22Rv1 (cell line): Measurements from ENCODE around the gene GABBR2.

Experiments used
- H3K27ac ChIP-seq: fragments of 450-650 bp; 2 replicates; pipeline ENCODE4 v1.5.1; 2017
- ZFX ChIP-seq: fragments of 450-650 bp; IDR thresholded peaks from 2 replicates; pipeline ENCODE4 v1.6.1; 2017; ENCODE audit warnings: antibody characterized with exemption, borderline replicate concordance
- TF ChIP-seq, protein P1 (sequence below): fragments of 450-650 bp; IDR thresholded peaks from 2 replicates; pipeline ENCODE4 v1.5.1; 2017; ENCODE audit warnings: mild to moderate bottlenecking

The GABBR2 gene

DNA sequence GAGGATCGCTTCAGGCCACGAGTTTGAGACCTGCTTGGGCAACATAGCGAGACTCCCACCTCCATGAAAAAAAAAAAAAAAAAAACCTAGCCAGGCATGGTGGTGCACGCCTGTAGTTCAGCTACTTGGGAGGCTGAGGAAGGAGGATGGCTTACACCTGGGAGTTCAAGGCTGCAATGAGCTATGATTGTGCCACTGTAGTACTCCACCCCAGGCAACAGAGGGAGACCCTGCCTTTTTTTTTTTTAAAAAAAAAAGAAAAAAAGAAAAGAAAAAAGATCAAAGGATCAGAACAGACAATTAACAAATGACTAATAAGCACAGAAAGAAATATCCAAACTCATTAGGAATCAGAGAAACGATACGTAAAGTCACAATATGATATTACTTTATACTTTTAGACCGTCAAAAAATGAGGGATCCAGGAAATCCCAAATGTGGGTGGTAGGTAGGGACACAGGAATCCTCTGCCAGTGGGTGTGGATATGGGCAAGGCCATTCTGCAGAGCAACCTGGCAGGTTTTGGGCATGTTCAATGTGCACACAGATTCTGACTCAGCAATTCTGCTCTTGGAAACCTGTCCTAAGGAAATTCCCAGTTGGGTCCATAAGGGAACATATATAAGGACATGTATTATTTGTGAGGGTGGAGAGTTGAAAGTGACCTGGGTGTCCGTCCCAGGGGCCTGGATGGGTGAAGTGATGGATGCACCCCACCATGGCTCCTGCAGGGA is 308.6 kb downstream of the GABBR2 start:
- TF ChIP-seq, protein P1, sequence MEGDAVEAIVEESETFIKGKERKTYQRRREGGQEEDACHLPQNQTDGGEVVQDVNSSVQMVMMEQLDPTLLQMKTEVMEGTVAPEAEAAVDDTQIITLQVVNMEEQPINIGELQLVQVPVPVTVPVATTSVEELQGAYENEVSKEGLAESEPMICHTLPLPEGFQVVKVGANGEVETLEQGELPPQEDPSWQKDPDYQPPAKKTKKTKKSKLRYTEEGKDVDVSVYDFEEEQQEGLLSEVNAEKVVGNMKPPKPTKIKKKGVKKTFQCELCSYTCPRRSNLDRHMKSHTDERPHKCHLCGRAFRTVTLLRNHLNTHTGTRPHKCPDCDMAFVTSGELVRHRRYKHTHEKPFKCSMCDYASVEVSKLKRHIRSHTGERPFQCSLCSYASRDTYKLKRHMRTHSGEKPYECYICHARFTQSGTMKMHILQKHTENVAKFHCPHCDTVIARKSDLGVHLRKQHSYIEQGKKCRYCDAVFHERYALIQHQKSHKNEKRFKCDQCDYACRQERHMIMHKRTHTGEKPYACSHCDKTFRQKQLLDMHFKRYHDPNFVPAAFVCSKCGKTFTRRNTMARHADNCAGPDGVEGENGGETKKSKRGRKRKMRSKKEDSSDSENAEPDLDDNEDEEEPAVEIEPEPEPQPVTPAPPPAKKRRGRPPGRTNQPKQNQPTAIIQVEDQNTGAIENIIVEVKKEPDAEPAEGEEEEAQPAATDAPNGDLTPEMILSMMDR: no peak
- no peak for TF ChIP-seq ZFX
- H3K27ac ChIP-seq: no peak overlapping the region

DNA sequence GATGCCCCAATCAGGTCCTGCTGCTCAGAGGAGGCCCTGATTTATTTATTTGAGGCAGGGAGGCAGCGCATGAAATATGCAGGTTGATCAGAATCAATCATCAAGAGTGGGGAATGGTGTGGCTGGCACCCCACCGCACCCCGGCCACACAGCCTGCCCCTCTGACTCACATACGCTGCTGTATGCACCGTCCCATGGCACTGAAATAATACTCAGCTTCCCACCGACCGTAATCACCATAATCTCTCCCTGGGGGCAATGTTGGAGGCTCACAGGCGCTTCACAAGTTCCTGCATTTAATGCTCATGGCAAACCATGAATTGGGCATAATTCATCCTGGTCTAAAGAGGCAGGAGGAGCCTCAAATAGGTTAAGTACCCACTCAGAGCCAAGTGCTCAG is 312.1 kb downstream of the GABBR2 start:
- H3K27ac ChIP-seq: no peak overlapping the region
- TF ChIP-seq, protein P1: no peak
- no peak for TF ChIP-seq ZFX

DNA sequence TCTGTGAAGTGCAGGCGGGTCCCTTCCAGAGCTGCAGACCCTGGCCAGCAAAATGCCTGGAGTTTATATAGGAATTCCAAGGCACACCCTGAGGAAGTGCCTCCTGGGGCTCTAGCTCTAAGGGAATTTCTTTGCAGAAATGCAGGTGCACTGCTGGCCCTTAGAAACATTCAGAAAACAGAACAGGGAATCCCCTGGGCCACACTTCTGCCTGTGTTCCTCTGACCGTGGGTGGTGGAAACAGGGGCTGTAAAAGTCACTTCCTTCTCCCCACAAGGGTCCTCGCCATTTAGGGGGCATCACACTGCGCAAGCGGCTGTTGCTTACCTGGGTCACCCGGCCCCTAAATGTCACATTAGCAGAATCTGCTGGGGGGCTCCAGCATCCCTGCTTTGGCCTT is 312.5 kb downstream of the GABBR2 start:
- no peak for TF ChIP-seq ZFX
- TF ChIP-seq, protein P1: no peak

DNA sequence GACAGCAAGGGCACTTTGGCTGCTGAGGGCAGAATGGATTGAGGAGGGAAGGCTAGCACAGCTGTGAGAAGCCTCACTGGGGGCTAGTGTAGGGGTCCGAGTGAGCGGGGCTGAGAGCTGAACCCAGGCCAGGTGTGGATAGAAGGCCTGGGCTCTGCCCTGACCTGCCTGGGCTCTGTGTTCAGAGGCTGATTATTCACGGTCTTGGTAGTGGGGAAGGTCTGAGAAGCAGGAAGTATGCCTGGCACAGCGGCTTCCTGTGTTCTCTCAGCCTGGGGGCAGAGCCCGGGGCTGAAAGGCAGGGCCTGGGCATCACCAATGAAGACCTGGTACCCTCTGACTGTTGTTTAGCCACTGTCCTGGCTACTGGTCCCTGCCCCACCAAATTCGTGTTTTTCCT is 316.9 kb downstream of the GABBR2 start:
- TF ChIP-seq, protein P1: no peak
- TF ChIP-seq ZFX: no peak

More for the DNA sequence above, 312.5 kb downstream of the GABBR2 start:
- no peak overlapping the region for H3K27ac ChIP-seq

DNA sequence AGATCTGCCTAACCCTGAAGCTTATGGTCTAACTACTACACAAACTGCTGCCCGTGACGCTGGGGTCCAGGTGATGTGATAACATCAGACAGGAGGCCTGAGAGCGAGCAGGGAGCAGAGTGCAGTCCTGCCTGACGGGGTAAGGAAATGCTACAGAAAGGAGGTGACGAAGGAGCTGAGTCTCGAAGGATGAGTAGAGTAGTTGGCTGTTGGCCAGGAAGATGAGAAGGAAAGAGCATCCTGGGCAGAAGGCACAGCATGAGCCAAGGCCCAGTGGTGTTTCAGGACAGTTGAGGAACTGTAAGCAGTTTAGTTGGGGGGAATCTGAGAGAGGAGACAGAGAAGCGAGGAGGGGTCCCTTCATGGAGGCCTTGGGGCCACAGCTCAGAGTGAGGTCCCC is 317.3 kb downstream of the GABBR2 start:
- TF ChIP-seq, protein P1: no peak
- no peak for TF ChIP-seq ZFX
- no peak overlapping the region for H3K27ac ChIP-seq

More for the DNA sequence above, 316.9 kb downstream of the GABBR2 start:
- no peak overlapping the region for H3K27ac ChIP-seq

DNA sequence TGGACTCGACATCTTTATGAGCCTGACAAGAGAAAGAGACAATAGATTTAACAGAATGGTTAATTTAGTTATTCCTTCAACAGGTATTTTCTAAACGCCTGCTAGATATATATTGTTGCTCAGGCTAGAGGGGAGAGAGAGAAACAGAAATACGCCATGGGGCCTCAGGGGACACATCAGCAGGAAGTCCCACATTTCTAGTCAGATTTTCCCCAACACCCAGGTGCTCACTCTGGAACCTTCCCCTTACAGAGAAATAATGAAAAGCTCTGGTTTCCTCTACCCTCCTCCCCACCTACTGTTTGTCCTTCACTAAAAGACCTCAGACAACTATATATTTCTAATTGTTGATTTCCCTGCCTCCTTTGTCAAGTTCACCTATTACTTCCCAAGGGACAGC is 323.0 kb downstream of the GABBR2 start:
- TF ChIP-seq ZFX: no peak
- TF ChIP-seq, protein P1: no peak
- H3K27ac ChIP-seq: no peak overlapping the region

DNA sequence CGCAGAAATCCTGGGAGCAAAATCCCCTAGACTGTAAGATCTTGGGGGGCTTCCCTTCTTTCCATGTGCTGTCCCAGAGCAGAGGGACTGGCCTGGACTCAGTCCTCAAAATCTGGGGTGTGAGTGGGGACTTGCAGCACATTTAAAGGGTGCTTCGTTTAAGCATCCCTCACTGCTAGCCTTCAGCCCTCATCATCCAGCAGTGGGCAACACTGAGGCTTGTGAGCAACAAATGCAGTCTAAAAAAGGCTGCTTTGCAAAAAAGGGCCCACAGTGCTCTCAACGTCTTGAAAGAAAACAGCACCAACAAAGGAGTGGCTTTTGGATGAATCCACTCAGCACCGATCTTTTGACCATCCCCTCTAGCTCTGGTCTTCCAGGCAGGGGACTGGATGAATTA is 325.0 kb downstream of the GABBR2 start:
- H3K27ac ChIP-seq: no peak overlapping the region
- TF ChIP-seq ZFX: no peak
- TF ChIP-seq, protein P1: no peak
